ENCODE measurements around the gene SRSF4. TPM values are rescaled to one million over a fixed set of nuclear protein-coding genes. Genes with fewer than 3 reads are reported as not detected.

The SRSF4 gene
- total RNA-seq, 1 experiment from 2014 or later: 69.0 TPM

DNA sequence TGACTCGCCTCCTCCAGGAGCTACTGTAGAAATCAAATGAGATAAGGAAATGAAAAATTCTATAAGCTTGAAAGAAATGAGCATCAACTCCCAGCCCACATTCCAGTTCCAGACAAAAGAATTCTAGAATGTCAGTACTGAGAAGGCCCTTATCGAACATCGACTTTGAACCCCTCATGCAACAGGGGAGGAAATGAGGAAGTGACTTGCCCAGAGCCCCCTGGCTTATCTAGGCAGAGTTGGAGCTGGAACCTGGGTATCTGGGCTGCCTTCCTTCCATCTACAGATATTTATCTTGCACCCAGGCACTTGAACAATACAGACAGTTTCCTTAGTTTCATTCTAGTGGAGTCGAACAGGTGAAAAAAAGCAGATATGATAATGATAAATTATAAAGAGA is 26.7 kb upstream of the SRSF4 start:
- TF ChIP-seq YY1 (IDR thresholded peaks at IDR 0.05; ENCODE audit: extremely low read depth, insufficient replicate concordance, low read depth, low read length) (no peak), JUND (IDR thresholded peaks at IDR 0.05) (no peak), ELF1 (IDR thresholded peaks at IDR 0.05; ENCODE audit: borderline replicate concordance, low read depth) (no peak), REST (IDR thresholded peaks at IDR 0.05; ENCODE audit: low read depth) (no peak), SP1 (IDR thresholded peaks at IDR 0.05; ENCODE audit: low read depth) (no peak), SIN3A (IDR thresholded peaks at IDR 0.05; ENCODE audit: low read depth) (no peak), RAD21 (IDR thresholded peaks at IDR 0.05; ENCODE audit: low read depth) (no peak), SRF (IDR thresholded peaks at IDR 0.05; ENCODE audit: low read depth) (no peak), CBX3 (IDR thresholded peaks at IDR 0.05; ENCODE audit: low read depth) (no peak), TCF7L2 (IDR thresholded peaks at IDR 0.05; ENCODE audit: borderline replicate concordance, extremely low read depth, insufficient read depth, insufficient read length) (no peak), POLR2AphosphoS5 (IDR thresholded peaks at IDR 0.05; ENCODE audit: low read depth, low read length) (no peak), ATF3 (IDR thresholded peaks at IDR 0.05) (no peak), ZNF274 (IDR thresholded peaks at IDR 0.05; ENCODE audit: low read depth, low read length) (no peak), CTCF (IDR thresholded peaks at IDR 0.05 in 2 of 3, conservative IDR thresholded peaks at IDR 0.05 in 1 of 3; ENCODE audit: borderline replicate concordance in 1 of 3, insufficient read depth in 1 of 3, low read depth in 2 of 3, low read length in 2 of 3) (no peak), EZH2 (IDR thresholded peaks at IDR 0.05) (no peak)
- TF ChIP-seq, protein P1, sequence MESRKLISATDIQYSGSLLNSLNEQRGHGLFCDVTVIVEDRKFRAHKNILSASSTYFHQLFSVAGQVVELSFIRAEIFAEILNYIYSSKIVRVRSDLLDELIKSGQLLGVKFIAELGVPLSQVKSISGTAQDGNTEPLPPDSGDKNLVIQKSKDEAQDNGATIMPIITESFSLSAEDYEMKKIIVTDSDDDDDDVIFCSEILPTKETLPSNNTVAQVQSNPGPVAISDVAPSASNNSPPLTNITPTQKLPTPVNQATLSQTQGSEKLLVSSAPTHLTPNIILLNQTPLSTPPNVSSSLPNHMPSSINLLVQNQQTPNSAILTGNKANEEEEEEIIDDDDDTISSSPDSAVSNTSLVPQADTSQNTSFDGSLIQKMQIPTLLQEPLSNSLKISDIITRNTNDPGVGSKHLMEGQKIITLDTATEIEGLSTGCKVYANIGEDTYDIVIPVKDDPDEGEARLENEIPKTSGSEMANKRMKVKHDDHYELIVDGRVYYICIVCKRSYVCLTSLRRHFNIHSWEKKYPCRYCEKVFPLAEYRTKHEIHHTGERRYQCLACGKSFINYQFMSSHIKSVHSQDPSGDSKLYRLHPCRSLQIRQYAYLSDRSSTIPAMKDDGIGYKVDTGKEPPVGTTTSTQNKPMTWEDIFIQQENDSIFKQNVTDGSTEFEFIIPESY (IDR thresholded peaks at IDR 0.05; ENCODE audit: extremely low read depth, insufficient replicate concordance, low read length): no peak
- no peak overlapping the region for H3K27ac ChIP-seq (ENCODE audit: low read depth, low read length)
- intact Hi-C loops (cut with micrococcal nuclease): no loop called here
- ChIA-PET POLR2A (no interaction called here), RAD21 (ENCODE audit: low non-redundant PET in 1 of 2, low total read pairs in 2 of 2, uncharacterized antibody in 2 of 2, unreplicated experiment in 2 of 2) (no interaction called here), CTCF (no interaction called here)
- peaks cover 12 to 34% of the 10 kb centered on the region in 2 experiments for H3K36me3 ChIP-seq (ENCODE audit: control insufficient read depth in 1 of 2, insufficient read depth in 2 of 2, low read length in 2 of 2)
- H3K4me2 ChIP-seq (ENCODE audit: low read length): no peak overlapping the region
- no peak for ATAC-seq
- no peak for DNase-seq (ENCODE audit: low read depth, low spot score)
- no TSS peak for BruUV-seq (replicated peaks)
- H3K27me3 ChIP-seq (ENCODE audit: insufficient read depth, low read length): no peaks in the 10 kb centered on the region
- no peak overlapping the region for H3K9ac ChIP-seq (ENCODE audit: low read length)
- H3K79me2 ChIP-seq (ENCODE audit: insufficient read depth, low read length): no peaks in the 10 kb centered on the region
- no peaks in the 10 kb centered on the region for H4K20me1 ChIP-seq (ENCODE audit: insufficient read depth)
- H3K4me3 ChIP-seq (replicated peaks in 1 of 2; ENCODE audit: low read depth in 1 of 2, low read length in 2 of 2): no peak overlapping the region
- no peak overlapping the region for H2AFZ ChIP-seq (ENCODE audit: low read depth, low read length, poor library complexity, severe bottlenecking)
- H3K9me3 ChIP-seq (ENCODE audit: control insufficient read depth in 1 of 2, insufficient read depth in 1 of 2, low read depth in 1 of 2, low read length in 2 of 2): no peaks in the 10 kb centered on the region
- H3K9me2 ChIP-seq (ENCODE audit: insufficient read depth): no peaks in the 10 kb centered on the region
- H3K4me1 ChIP-seq (ENCODE audit: control insufficient read depth in 1 of 2, insufficient read depth in 2 of 2, low read length in 2 of 2): no peaks in the 10 kb centered on the region

All from HCT116 (cell line).